Activated CD8-positive, alpha-beta T cell treated with anti-CD3 and anti-CD28 coated beads for 36 hours (primary cell): ENCODE data around the gene TFAP2E. TPM values are rescaled to one million over a fixed set of nuclear protein-coding genes. Genes with fewer than 3 reads are reported as not detected.

ENCODE experiments used
- ATAC-seq: fragments of 200-7000 bp; cut with Tn5 transposase; one replicate; pipeline ENCODE4 v1.10.0; 2021; ENCODE audit warnings: mild to moderate bottlenecking, moderate library complexity
- CTCF ChIA-PET: fragments of 350-600 bp; sonication (Branson Sonifier 250); formaldehyde crosslinking; loops from one replicate; lab custom pipeline; 2021; ENCODE audit warnings: antibody characterized with exemption; lab: Charles Lee
- POLR2A ChIA-PET: fragments of 350-600 bp; sonication (Branson Sonifier 250); formaldehyde crosslinking; loops from one replicate; lab custom pipeline; 2021; ENCODE audit warnings: antibody characterized with exemption; lab: Charles Lee
- DNase-seq: peaks from one replicate; pipeline ENCODE4 v3.0.0-alpha.2; 2020
- H3K27ac Mint-ChIP-seq: one replicate; pipeline ENCODE4 v1.8.0; 2021; ENCODE audit warnings: mild to moderate bottlenecking, mixed read lengths
- H3K27me3 Mint-ChIP-seq: one replicate; pipeline ENCODE4 v1.8.0; 2021; ENCODE audit warnings: mixed read lengths
- H3K36me3 Mint-ChIP-seq: one replicate; pipeline ENCODE4 v1.8.0; 2021; ENCODE audit warnings: low read depth, mixed read lengths
- H3K4me1 Mint-ChIP-seq: one replicate; pipeline ENCODE4 v1.8.0; 2021; ENCODE audit warnings: low read depth, mixed read lengths
- H3K4me3 Mint-ChIP-seq: one replicate; pipeline ENCODE4 v1.8.0; 2021; ENCODE audit warnings: mild to moderate bottlenecking, moderate library complexity, mixed read lengths
- H3K9me3 Mint-ChIP-seq: one replicate; pipeline ENCODE4 v1.8.0; 2021; ENCODE audit warnings: mixed read lengths
- intact Hi-C: fragments of 100-400 bp; cut with micrococcal nuclease; formaldehyde crosslinking; loops from one replicate; pipeline ENCODE4 v1.10.0; 2022
- total RNA-seq, 2 experiments: library from RNA; stranded (reverse); gene quantifications; one replicate each; pipeline ENCODE4 v1.2.3, GENCODE V29; 2021
- TF ChIP-seq, protein P1 (sequence below): fragments of 200-600 bp; IDR thresholded peaks from one replicate; pipeline ENCODE4 v1.8.0; 2022; ENCODE audit warnings: antibody characterized with exemption, mild to moderate bottlenecking

TFAP2E gene
- total RNA-seq, 2 experiments from 2014 or later: 0.56 to 0.58 TPM

DNA sequence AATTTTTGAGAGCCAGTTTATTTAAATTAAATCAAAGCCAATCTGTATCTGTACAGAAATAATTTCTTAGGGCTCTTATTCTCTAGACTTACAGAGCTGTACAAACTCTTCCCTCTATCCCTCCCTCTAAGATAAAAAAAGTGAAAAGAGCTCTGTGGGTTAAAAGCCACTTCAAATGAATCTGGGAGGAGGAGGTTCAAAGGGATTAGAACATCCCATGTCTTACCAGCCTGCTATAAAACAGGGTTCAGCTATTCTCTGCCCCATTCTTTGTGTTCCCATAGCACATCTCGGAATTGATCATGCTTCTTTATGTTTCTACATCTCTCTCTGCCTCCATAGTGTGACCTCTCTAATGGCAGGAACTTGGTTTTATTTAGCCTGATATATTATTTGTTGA lies 35.3 kb upstream of the TFAP2E start:
- H3K27ac Mint-ChIP-seq: peak overlapping the region; percentile 63

DNA sequence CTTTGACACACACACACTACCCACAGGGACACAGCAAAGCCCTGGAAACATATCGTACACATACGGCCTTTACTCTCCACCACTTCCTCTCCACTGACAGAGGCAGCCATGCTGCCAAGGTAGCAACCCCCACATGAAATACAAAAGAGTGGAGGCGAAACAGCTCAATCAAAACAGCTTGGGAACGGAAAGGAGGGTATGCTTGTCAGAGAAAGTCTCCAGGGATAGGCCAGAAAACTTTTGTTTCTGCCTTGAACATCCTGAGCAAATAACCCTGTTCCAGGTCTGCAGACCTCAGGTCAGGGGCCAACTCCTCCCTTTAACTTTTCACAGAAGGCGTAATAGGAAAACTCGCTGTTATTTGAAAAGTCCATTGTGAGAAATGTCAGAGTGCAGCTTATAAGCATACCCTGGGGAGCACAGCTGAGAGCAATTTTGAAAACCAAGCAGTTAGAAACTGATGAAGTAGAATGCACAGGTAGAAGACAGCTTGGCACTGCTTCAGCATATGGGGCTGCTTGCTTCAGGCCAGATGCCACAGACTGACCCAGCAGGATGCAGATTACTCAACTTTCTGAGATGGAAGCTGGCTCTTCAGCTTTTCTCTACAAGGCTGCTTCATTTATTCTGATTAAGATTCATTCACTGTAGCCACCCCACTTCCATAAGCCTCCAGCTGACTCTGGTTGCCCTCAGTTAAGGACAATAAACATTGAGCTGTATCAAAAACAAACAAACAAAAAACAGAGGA lies 33.9 kb upstream of the TFAP2E start:
- no peaks in the 10 kb centered on the region for H3K9me3 Mint-ChIP-seq
- H3K4me1 Mint-ChIP-seq: peaks cover 78% of the 10 kb centered on the region
- peak overlapping the region; percentile 76 for H3K4me3 Mint-ChIP-seq
- intact Hi-C loops: no loop called here
- peak overlapping the region; percentile 98 for H3K27ac Mint-ChIP-seq
- peaks cover 16% of the 10 kb centered on the region for H3K36me3 Mint-ChIP-seq
- no peaks in the 10 kb centered on the region for H3K27me3 Mint-ChIP-seq
- ChIA-PET POLR2A (interaction anchor here (1.0 to 1.2 kb wide), 2 partner anchors 9 to 17 kb away, joined by 4 read pairs; no protein-coding TSS in a partner anchor), CTCF (interaction anchor here (0.8 to 11.4 kb wide), 2 partner anchors 29 to 88 kb away, joined by 3 to 140 read pairs; no protein-coding TSS in a partner anchor)
- TF ChIP-seq, protein P1, sequence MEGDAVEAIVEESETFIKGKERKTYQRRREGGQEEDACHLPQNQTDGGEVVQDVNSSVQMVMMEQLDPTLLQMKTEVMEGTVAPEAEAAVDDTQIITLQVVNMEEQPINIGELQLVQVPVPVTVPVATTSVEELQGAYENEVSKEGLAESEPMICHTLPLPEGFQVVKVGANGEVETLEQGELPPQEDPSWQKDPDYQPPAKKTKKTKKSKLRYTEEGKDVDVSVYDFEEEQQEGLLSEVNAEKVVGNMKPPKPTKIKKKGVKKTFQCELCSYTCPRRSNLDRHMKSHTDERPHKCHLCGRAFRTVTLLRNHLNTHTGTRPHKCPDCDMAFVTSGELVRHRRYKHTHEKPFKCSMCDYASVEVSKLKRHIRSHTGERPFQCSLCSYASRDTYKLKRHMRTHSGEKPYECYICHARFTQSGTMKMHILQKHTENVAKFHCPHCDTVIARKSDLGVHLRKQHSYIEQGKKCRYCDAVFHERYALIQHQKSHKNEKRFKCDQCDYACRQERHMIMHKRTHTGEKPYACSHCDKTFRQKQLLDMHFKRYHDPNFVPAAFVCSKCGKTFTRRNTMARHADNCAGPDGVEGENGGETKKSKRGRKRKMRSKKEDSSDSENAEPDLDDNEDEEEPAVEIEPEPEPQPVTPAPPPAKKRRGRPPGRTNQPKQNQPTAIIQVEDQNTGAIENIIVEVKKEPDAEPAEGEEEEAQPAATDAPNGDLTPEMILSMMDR: no peak
- peak; percentile 61 for DNase-seq
- ATAC-seq: peak; percentile 82

More for the DNA sequence above, 35.3 kb upstream of the TFAP2E start:
- ChIA-PET POLR2A (interaction anchor here (1.4 kb wide), 1 partner anchor 19 kb away, joined by 4 read pairs; the partner anchor contains the start of genes KIAA0319L and NCDN), CTCF (interaction anchor here (1.0 to 11.4 kb wide), 5 partner anchors 19 to 87 kb away, joined by 3 to 140 read pairs (median 4); partner anchors contain the start of genes KIAA0319L and NCDN)
- ATAC-seq: no peak
- no peak for DNase-seq
- no peaks in the 10 kb centered on the region for H3K27me3 Mint-ChIP-seq
- intact Hi-C loops: no loop called here
- H3K36me3 Mint-ChIP-seq: peaks cover 19% of the 10 kb centered on the region
- H3K4me1 Mint-ChIP-seq: peaks cover 70% of the 10 kb centered on the region
- H3K4me3 Mint-ChIP-seq: peak overlapping the region; percentile 29
- TF ChIP-seq, protein P1: no peak
- H3K9me3 Mint-ChIP-seq: no peaks in the 10 kb centered on the region

DNA sequence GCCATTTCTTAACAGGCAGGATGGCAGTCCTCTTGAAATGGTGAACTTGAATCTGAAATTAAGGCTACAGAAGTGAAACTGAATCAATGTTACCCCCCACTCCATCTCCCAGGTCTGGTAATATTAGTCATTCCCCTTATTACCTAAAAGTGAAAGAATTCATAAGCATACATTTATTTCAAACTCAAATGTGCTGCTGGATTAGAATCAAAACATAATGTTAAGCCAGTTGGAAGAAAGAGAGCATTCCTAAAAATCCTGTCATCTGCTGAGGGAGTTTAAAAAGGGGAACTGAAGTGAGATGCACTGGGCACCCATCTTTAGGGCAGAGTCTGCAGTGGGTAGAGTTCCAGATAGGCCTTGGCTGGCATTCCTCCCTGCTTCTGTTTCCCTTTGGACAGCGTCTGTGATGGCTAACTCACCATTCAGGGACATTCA lies 33.3 kb upstream of the TFAP2E start:
- TF ChIP-seq, protein P1: no peak
- no peaks in the 10 kb centered on the region for H3K9me3 Mint-ChIP-seq
- CTCF ChIA-PET: interaction anchor here (0.8 to 11.4 kb wide), 2 partner anchors 28 to 89 kb away, joined by 3 to 140 read pairs; no protein-coding TSS in a partner anchor
- ATAC-seq: peak; percentile 54
- H3K4me3 Mint-ChIP-seq: peak overlapping the region; percentile 76
- peaks cover 83% of the 10 kb centered on the region for H3K4me1 Mint-ChIP-seq
- POLR2A ChIA-PET: interaction anchor here (1.2 kb wide), 1 partner anchor 16 kb away, joined by 4 read pairs; no protein-coding TSS in a partner anchor
- peak overlapping the region; percentile 98 for H3K27ac Mint-ChIP-seq
- H3K27me3 Mint-ChIP-seq: no peaks in the 10 kb centered on the region
- intact Hi-C loops: no loop called here
- no peak for DNase-seq
- peaks cover 16% of the 10 kb centered on the region for H3K36me3 Mint-ChIP-seq

DNA sequence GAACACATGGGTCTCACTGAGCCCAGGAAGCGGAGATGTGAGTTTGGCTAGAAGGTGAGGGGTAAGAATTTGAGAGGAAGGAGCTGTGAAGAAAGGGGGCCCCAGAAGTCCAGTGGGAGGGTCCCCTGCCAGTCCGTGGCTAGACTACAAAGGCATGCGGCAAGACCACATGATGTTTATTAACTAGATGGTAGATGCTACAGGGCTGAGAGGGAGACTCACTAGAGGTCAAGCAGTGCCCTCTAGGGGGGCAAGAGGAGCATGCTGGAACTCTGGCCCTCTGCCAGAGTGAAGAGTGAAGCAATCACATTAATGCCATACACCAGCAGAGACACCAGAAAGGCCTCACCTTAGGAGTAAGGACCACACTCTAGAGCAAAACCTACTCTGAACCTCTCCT lies 28.1 kb upstream of the TFAP2E start:
- intact Hi-C loops: loop anchor here (1.0 kb wide), 1 partner anchor 94 kb away; no protein-coding TSS in a partner anchor
- peaks cover 51% of the 10 kb centered on the region for H3K4me1 Mint-ChIP-seq
- peak overlapping the region; percentile 50 for H3K27ac Mint-ChIP-seq
- no peak overlapping the region for H3K4me3 Mint-ChIP-seq
- ChIA-PET CTCF (interaction anchor here (0.7 to 3.6 kb wide), 12 partner anchors 9 to 127 kb away, joined by 3 to 63 read pairs (median 4); no protein-coding TSS in a partner anchor), POLR2A (interaction anchor here (0.6 to 0.7 kb wide), 2 partner anchors 36 to 277 kb away, joined by 3 read pairs; no protein-coding TSS in a partner anchor)
- TF ChIP-seq, protein P1: peak; percentile 41
- H3K9me3 Mint-ChIP-seq: no peaks in the 10 kb centered on the region
- H3K27me3 Mint-ChIP-seq: no peaks in the 10 kb centered on the region
- DNase-seq (peak; percentile 76), ATAC-seq (peak; percentile 93)
- H3K36me3 Mint-ChIP-seq: peaks cover 29% of the 10 kb centered on the region
